H1 (cell line): ENCODE results near the gene GABRD. TPM values are rescaled to one million over a fixed set of nuclear protein-coding genes. Genes with fewer than 3 reads are reported as not detected.

Source experiments
- ASH2L ChIP-seq: fragments of 200-600, 300-600 bp; sonication (generic); IDR thresholded peaks from one replicate; pipeline ENCODE4 v1.7.1; 2017; ENCODE audit warnings: low read length
- BCL11A ChIP-seq, 2 experiments: IDR thresholded peaks; one replicate each; pipeline ENCODE4 v1.6.1; 2011; ENCODE audit warnings: low read depth in 2 of 2, low read length in 2 of 2, mild to moderate bottlenecking in 2 of 2
- BRCA1 ChIP-seq: IDR thresholded peaks from 2 replicates; pipeline ENCODE4 v1.6.1; 2012; ENCODE audit warnings: low read depth, low read length, improper control_type of control experiment
- CBX8 ChIP-seq: fragments of 300-800, 300-1000 bp; sonication (generic); IDR thresholded peaks from 2 replicates; pipeline ENCODE4 v1.7.1; 2016; ENCODE audit warnings: low read depth, low read length, borderline replicate concordance
- CHD1 ChIP-seq: IDR thresholded peaks from 2 replicates; pipeline ENCODE4 v1.6.1; 2012; ENCODE audit warnings: low read depth, low read length, improper control_type of control experiment
- CREB1 ChIP-seq: IDR thresholded peaks from 2 replicates; pipeline ENCODE4 v1.6.1; 2012; ENCODE audit warnings: inconsistent platforms
- CTCF ChIP-seq, 3 experiments: IDR thresholded peaks; 1 replicate in 2 of 3; 2 replicates in 1 of 3; pipeline versions ENCODE4 v1.5.1 to v1.6.1; 2011; ENCODE audit warnings: low read length in 3 of 3, mild to moderate bottlenecking in 3 of 3, inconsistent platforms in 2 of 3, low read depth in 1 of 3, moderate library complexity in 1 of 3; ENCODE audit not compliant: insufficient read depth in 1 of 3; ENCODE audit errors: control extremely low read depth in 1 of 3
- HDAC2 ChIP-seq, 2 experiments: fragments of 300-600 bp in 1 of 2; sonication (generic) in 1 of 2; IDR thresholded peaks; 2 replicates each; pipeline ENCODE4 v1.6.1; 2011 to 2012; ENCODE audit warnings: low read depth in 2 of 2, low read length in 2 of 2, mild to moderate bottlenecking in 2 of 2, moderate library complexity in 2 of 2, borderline replicate concordance in 1 of 2, inconsistent platforms in 1 of 2
- JUN ChIP-seq: IDR thresholded peaks from 2 replicates; pipeline ENCODE4 v1.6.1; 2011; ENCODE audit warnings: low read depth, mild to moderate bottlenecking, improper control_type of control experiment, low read length
- KDM1A ChIP-seq: fragments of 200-600, 300-600 bp; sonication (generic); IDR thresholded peaks from 2 replicates; pipeline ENCODE4 v1.7.1; 2016; ENCODE audit warnings: mild to moderate bottlenecking, low read length, borderline replicate concordance
- MAX ChIP-seq: IDR thresholded peaks from 2 replicates; pipeline ENCODE4 v1.6.1; 2012; ENCODE audit warnings: inconsistent platforms
- NANOG ChIP-seq: IDR thresholded peaks from 2 replicates; pipeline ENCODE4 v1.6.1; 2011; ENCODE audit warnings: low read length, low read depth, mild to moderate bottlenecking, inconsistent platforms; ENCODE audit not compliant: insufficient read depth, poor library complexity, severe bottlenecking
- POU5F1 ChIP-seq: IDR thresholded peaks from 2 replicates; pipeline ENCODE4 v1.6.1; 2011; ENCODE audit warnings: low read depth, mild to moderate bottlenecking, low read length, moderate library complexity
- RAD21 ChIP-seq, 2 experiments: IDR thresholded peaks in 1 of 2; conservative IDR thresholded peaks in 1 of 2; 2 replicates each; pipeline ENCODE4 v1.6.1; 2011; ENCODE audit warnings: low read depth in 2 of 2, low read length in 2 of 2, improper control_type of control experiment in 1 of 2, inconsistent platforms in 1 of 2, mild to moderate bottlenecking in 1 of 2, moderate library complexity in 1 of 2
- RFX5 ChIP-seq: IDR thresholded peaks from 2 replicates; pipeline ENCODE4 v1.6.1; 2011; ENCODE audit warnings: low read depth, low read length, improper control_type of control experiment, borderline replicate concordance
- SIN3A ChIP-seq, 2 experiments: IDR thresholded peaks in 1 of 2; conservative IDR thresholded peaks in 1 of 2; 2 replicates each; pipeline ENCODE4 v1.6.1; 2011 to 2012; ENCODE audit warnings: low read length in 2 of 2, improper control_type of control experiment in 1 of 2, low read depth in 1 of 2, mild to moderate bottlenecking in 1 of 2
- SIRT6 ChIP-seq: IDR thresholded peaks from one replicate; pipeline ENCODE4 v1.7.1; 2012; ENCODE audit warnings: low read length, inconsistent platforms
- TAF7 ChIP-seq: optimal IDR thresholded peaks from 2 replicates; pipeline ENCODE3; 2011; ENCODE audit warnings: low read depth, mild to moderate bottlenecking, inconsistent platforms, low read length, moderate library complexity, borderline replicate concordance
- TEAD4 ChIP-seq: IDR thresholded peaks from 2 replicates; pipeline ENCODE4 v1.6.1; 2012; ENCODE audit warnings: low read depth, low read length, inconsistent platforms, mixed read lengths
- YY1 ChIP-seq: IDR thresholded peaks from 2 replicates; pipeline ENCODE4 v1.6.1; 2011; ENCODE audit warnings: low read depth, mild to moderate bottlenecking, low read length
- polyA plus RNA-seq, 7 experiments: library from polyadenylated mRNA; depleted of rRNA in 3 of 7; stranded (reverse) in 5 of 7; unstranded in 2 of 7; fragments of >200 nt in 5 of 7; fragments of 200-250 nt in 2 of 7; gene quantifications; 1 replicate in 5 of 7; 2 replicates in 1 of 7; 4 replicates in 1 of 7; pipeline versions ENCODE4 v1.2.1 to v1.2.3, GENCODE V29; 2011 to 2013; ENCODE audit warnings: missing spikeins in 2 of 7, mixed read lengths in 2 of 7
- total RNA-seq: library from RNA; stranded (reverse); fragmentation: NEBNext Ultra II Directional; extraction: Animal tissue kit (Norgen Biotek cat#: 25700); gene quantifications from 2 replicates; pipeline ENCODE4 v1.2.1, GENCODE V29; 2021

Gene GABRD
- total and polyA plus RNA-seq, 2 of the 8 experiments (the other 6 are each of a cell fraction or from before 2014, with no cell fraction given): 1.8 to 3.0 TPM

- TF ChIP-seq NANOG: no peak
- no peak for TF ChIP-seq CBX8
- no peak for TF ChIP-seq POU5F1
- peak in 2 of 3 experiments; percentile 95 to 96; a peak in 3 of 4 replicates for TF ChIP-seq CTCF (IDR thresholded peaks at IDR 0.05; ENCODE audit: control extremely low read depth in 1 of 3, insufficient read depth in 1 of 3, low read depth in 1 of 3, low read length in 3 of 3)
- TF ChIP-seq KDM1A: no peak
- TF ChIP-seq BRCA1: no peak
- TF ChIP-seq TEAD4: no peak
- 0 out of 2 replicates have a peak, but pooled peaks have one; percentile 39 for TF ChIP-seq YY1
- TF ChIP-seq MAX: peak; percentile 51; the same call in 1 of the 2 replicates
- no peak for TF ChIP-seq BCL11A (IDR thresholded peaks at IDR 0.05; ENCODE audit: low read depth in 2 of 2, low read length in 2 of 2)
- TF ChIP-seq CREB1: no peak
- TF ChIP-seq JUN: no peak
- no peak for TF ChIP-seq ASH2L
- 0 out of 4 replicates have a peak, but pooled peaks of 1 of the 2 experiments have one; percentile 39 for TF ChIP-seq SIN3A (conservative IDR thresholded peaks at IDR 0.05 in 1 of 2, IDR thresholded peaks at IDR 0.05 in 1 of 2; ENCODE audit: low read depth in 1 of 2, low read length in 2 of 2)
- peak; percentile 84 to 88 for TF ChIP-seq RAD21 (IDR thresholded peaks at IDR 0.05 in 1 of 2, conservative IDR thresholded peaks at IDR 0.05 in 1 of 2; ENCODE audit: low read depth in 2 of 2, low read length in 2 of 2)
- TF ChIP-seq SIRT6: no peak
- 0 out of 2 replicates have a peak, but pooled peaks have one; percentile 21 for TF ChIP-seq RFX5
- TF ChIP-seq HDAC2 (IDR thresholded peaks at IDR 0.05; ENCODE audit: borderline replicate concordance in 1 of 2, low read depth in 2 of 2, low read length in 2 of 2): 0 out of 4 replicates have a peak, but pooled peaks of 1 of the 2 experiments have one; percentile 26
- no peak for TF ChIP-seq CHD1
- TF ChIP-seq TAF7: no peak
Measured at GRCh38 chr1:2046174-2046917, 27.2 kb downstream of the GABRD start (continued).
